CD14-positive monocyte (primary cell): ENCODE measurements around the gene EPM2A. TPM values are rescaled to one million over a fixed set of nuclear protein-coding genes. Genes with fewer than 3 reads are reported as not detected.

Source experiments
- DNase-seq, 3 donors: peaks; one replicate each; pipeline ENCODE4 v3.0.0-alpha.2; 2011 to 2022
- H2AFZ ChIP-seq: 2 replicates; pipeline ENCODE4 v1.6.0; 2012; ENCODE audit warnings: mild to moderate bottlenecking, low read depth, low read length, inconsistent platforms; ENCODE audit not compliant: insufficient read depth, poor library complexity, severe bottlenecking
- H3K27ac ChIP-seq, 2 donors: 1 replicate in 1 of 2; 2 replicates in 1 of 2; pipeline ENCODE4 v1.5.1; 2012 to 2013; ENCODE audit warnings: low read length in 2 of 2, control low read depth in 1 of 2, inconsistent platforms in 1 of 2, low read depth in 1 of 2, mild to moderate bottlenecking in 1 of 2
- H3K27me3 ChIP-seq, 2 donors: one replicate each; pipeline versions ENCODE4 v1.6.0 to v1.6.1; 2011 to 2013; ENCODE audit warnings: low read length in 2 of 2; ENCODE audit not compliant: control insufficient read depth in 2 of 2, insufficient read depth in 2 of 2
- H3K36me3 ChIP-seq, 2 donors: replicated peaks in 1 of 2; 1 replicate in 1 of 2; 2 replicates in 1 of 2; pipeline versions ENCODE4 v1.5.1 to v1.6.1; 2012 to 2013; ENCODE audit warnings: low read length in 2 of 2, control low read depth in 1 of 2, inconsistent platforms in 1 of 2, mild to moderate bottlenecking in 1 of 2; ENCODE audit not compliant: insufficient read depth in 2 of 2, control insufficient read depth in 1 of 2
- H3K4me1 ChIP-seq, 2 donors: 1 replicate in 1 of 2; 2 replicates in 1 of 2; pipeline versions ENCODE4 v1.5.1 to v1.6.1; 2012 to 2013; ENCODE audit warnings: low read length in 2 of 2, control low read depth in 1 of 2, inconsistent platforms in 1 of 2, mild to moderate bottlenecking in 1 of 2, moderate library complexity in 1 of 2; ENCODE audit not compliant: insufficient read depth in 2 of 2, control insufficient read depth in 1 of 2
- H3K4me2 ChIP-seq: replicated peaks from 2 replicates; pipeline ENCODE3; 2012; ENCODE audit warnings: low read length, moderate library complexity, mild to moderate bottlenecking; ENCODE audit not compliant: poor library complexity, severe bottlenecking; ENCODE audit errors: extremely low read depth
- H3K4me3 ChIP-seq, 3 experiments: fragments of 200-600 bp in 1 of 3; sonication (generic) in 1 of 3; replicated peaks in 1 of 3; 1 replicate in 2 of 3; 2 replicates in 1 of 3; pipeline ENCODE4 v1.5.1; 2011 to 2013; ENCODE audit warnings: low read length in 3 of 3, mild to moderate bottlenecking in 3 of 3, control low read depth in 2 of 3, low read depth in 2 of 3, inconsistent platforms in 1 of 3, moderate library complexity in 1 of 3
- H3K79me2 ChIP-seq: 2 replicates; pipeline ENCODE4 v1.6.0; 2012; ENCODE audit warnings: mild to moderate bottlenecking, control low read depth, inconsistent platforms, low read length, moderate library complexity; ENCODE audit not compliant: insufficient read depth
- H3K9ac ChIP-seq: 2 replicates; pipeline ENCODE4 v1.6.0; 2017; ENCODE audit warnings: low read length, mild to moderate bottlenecking; ENCODE audit not compliant: insufficient read depth, poor library complexity, severe bottlenecking
- H3K9me3 ChIP-seq, 2 donors: replicated peaks in 1 of 2; 1 replicate in 1 of 2; 2 replicates in 1 of 2; pipeline versions ENCODE4 v1.5.1 to v1.6.1; 2012 to 2013; ENCODE audit warnings: low read length in 2 of 2, control low read depth in 1 of 2; ENCODE audit not compliant: control insufficient read depth in 1 of 2, insufficient read depth in 1 of 2
- H4K20me1 ChIP-seq: 2 replicates; pipeline ENCODE4 v1.6.0; 2012; ENCODE audit warnings: mild to moderate bottlenecking, low read length, control low read depth, moderate library complexity; ENCODE audit not compliant: insufficient read depth
- H3K27ac Mint-ChIP-seq, 7 donors: one replicate each; pipeline ENCODE4 v1.8.0; 2020; ENCODE audit warnings: mild to moderate bottlenecking in 7 of 7, mixed read lengths in 7 of 7, moderate library complexity in 6 of 7, inconsistent platforms in 2 of 7
- H3K27me3 Mint-ChIP-seq, 3 donors: one replicate each; pipeline ENCODE4 v1.8.0; 2021 to 2022; ENCODE audit warnings: low read depth in 3 of 3, mild to moderate bottlenecking in 3 of 3, mixed read lengths in 3 of 3, moderate library complexity in 3 of 3, inconsistent platforms in 1 of 3
- H3K36me3 Mint-ChIP-seq, 2 donors: one replicate each; pipeline ENCODE4 v1.8.0; 2020; ENCODE audit warnings: mixed read lengths in 2 of 2, inconsistent platforms in 1 of 2, mild to moderate bottlenecking in 1 of 2
- H3K4me1 Mint-ChIP-seq: one replicate; pipeline ENCODE4 v1.8.0; 2020; ENCODE audit warnings: mild to moderate bottlenecking, mixed read lengths
- H3K4me3 Mint-ChIP-seq, 2 donors: one replicate each; pipeline ENCODE4 v1.8.0; 2020; ENCODE audit warnings: mild to moderate bottlenecking in 2 of 2, mixed read lengths in 2 of 2, moderate library complexity in 1 of 2
- H3K9me3 Mint-ChIP-seq, 7 donors: one replicate each; pipeline ENCODE4 v1.8.0; 2020 to 2022; ENCODE audit warnings: mixed read lengths in 7 of 7, mild to moderate bottlenecking in 6 of 7, moderate library complexity in 6 of 7, inconsistent platforms in 2 of 7
- WGBS: methylation state at CpG from one replicate; pipeline ENCODE4 v1.1.5; 2013; ENCODE audit warnings: missing lambda C conversion rate; ENCODE audit not compliant: insufficient coverage; 5-methylcytosine and 5-hydroxymethylcytosine counted together
- intact Hi-C, 2 donors: fragments of 100-400 bp; cut with micrococcal nuclease; formaldehyde crosslinking; loops; one replicate each; pipeline versions ENCODE4 v1.15.0 to v1.15.1; 2023
- polyA plus RNA-seq, 3 donors: library from polyadenylated mRNA; depleted of rRNA in 1 of 3; unstranded in 2 of 3; stranded (reverse) in 1 of 3; fragments of 300-500 nt in 2 of 3; fragments of >200 nt in 1 of 3; fragmentation: Illumina TruSeq in 2 of 3; gene quantifications; 1 replicate in 2 of 3; 2 replicates in 1 of 3; pipeline ENCODE4 v1.2.3, GENCODE V29; 2012 to 2021
- TF ChIP-seq, protein P1 (sequence below): fragments of 200-600 bp; IDR thresholded peaks from one replicate; pipeline ENCODE4 v1.8.0; 2022; ENCODE audit warnings: antibody characterized with exemption, mild to moderate bottlenecking

Gene EPM2A
- polyA plus RNA-seq, 3 donors, result 2.5 to 4.1 (median 3.2) TPM

GRCh38 chr6:145601397-145601796, 133.9 kb downstream of the EPM2A start:
- intact Hi-C loops, result no loop called here
- H3K36me3 ChIP-seq, result no peaks in the 10 kb centered on the region
- H3K27me3 ChIP-seq, result no peaks in the 10 kb centered on the region
- Mint-ChIP-seq H3K4me3 (no peak overlapping the region), H3K27me3 (no peaks in the 10 kb centered on the region), H3K27ac (no peak overlapping the region), H3K4me1 (no peaks in the 10 kb centered on the region), H3K36me3 (no peaks in the 10 kb centered on the region), H3K9me3 (peaks cover 0 to 15% (median 3%) of the 10 kb centered on the region in 7 donors)
- DNase-seq, result no peak
- no peak overlapping the region for H2AFZ ChIP-seq
- no peak overlapping the region for H3K4me2 ChIP-seq
- H3K27ac ChIP-seq, result no peak overlapping the region
- no CpG with 5 or more reads among the region's 2 CpGs for WGBS
- no peak overlapping the region for H3K9ac ChIP-seq
- H3K4me3 ChIP-seq, result no peak overlapping the region
- H3K79me2 ChIP-seq, result no peaks in the 10 kb centered on the region
- H3K9me3 ChIP-seq, result no peaks in the 10 kb centered on the region
- TF ChIP-seq, protein P1, sequence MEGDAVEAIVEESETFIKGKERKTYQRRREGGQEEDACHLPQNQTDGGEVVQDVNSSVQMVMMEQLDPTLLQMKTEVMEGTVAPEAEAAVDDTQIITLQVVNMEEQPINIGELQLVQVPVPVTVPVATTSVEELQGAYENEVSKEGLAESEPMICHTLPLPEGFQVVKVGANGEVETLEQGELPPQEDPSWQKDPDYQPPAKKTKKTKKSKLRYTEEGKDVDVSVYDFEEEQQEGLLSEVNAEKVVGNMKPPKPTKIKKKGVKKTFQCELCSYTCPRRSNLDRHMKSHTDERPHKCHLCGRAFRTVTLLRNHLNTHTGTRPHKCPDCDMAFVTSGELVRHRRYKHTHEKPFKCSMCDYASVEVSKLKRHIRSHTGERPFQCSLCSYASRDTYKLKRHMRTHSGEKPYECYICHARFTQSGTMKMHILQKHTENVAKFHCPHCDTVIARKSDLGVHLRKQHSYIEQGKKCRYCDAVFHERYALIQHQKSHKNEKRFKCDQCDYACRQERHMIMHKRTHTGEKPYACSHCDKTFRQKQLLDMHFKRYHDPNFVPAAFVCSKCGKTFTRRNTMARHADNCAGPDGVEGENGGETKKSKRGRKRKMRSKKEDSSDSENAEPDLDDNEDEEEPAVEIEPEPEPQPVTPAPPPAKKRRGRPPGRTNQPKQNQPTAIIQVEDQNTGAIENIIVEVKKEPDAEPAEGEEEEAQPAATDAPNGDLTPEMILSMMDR, result no peak
- no peaks in the 10 kb centered on the region for H3K4me1 ChIP-seq
- no peaks in the 10 kb centered on the region for H4K20me1 ChIP-seq

DNA sequence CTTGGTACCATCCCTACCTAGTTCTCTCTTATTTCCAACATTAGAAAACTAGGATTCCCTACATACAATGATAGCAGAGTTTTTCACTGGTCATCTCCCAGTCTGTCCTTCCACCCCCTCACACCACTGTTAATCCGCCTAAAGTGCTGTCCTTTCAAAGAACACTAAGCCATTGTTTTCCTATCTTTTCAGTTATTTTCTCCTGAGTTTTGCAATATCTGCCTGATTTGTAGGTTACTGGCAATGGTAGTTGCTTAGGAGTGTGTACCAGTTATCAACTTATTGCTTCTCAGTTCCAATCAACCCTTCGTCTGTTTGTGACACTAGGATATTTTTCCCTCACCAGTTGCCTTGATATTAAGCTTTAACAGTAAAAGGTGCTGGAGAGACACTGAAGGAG, 135.0 kb downstream of the EPM2A start:
- no peak overlapping the region for H3K9ac ChIP-seq
- H3K9me3 Mint-ChIP-seq, result peaks cover 0 to 15% (median 3%) of the 10 kb centered on the region in 7 donors
- no peaks in the 10 kb centered on the region for H3K4me1 ChIP-seq
- H3K27me3 Mint-ChIP-seq, result no peaks in the 10 kb centered on the region
- H3K27me3 ChIP-seq, result no peaks in the 10 kb centered on the region
- no peak overlapping the region for H3K4me2 ChIP-seq
- H3K36me3 Mint-ChIP-seq, result no peaks in the 10 kb centered on the region
- H3K36me3 ChIP-seq, result no peaks in the 10 kb centered on the region
- no peaks in the 10 kb centered on the region for H3K4me1 Mint-ChIP-seq
- no peaks in the 10 kb centered on the region for H3K9me3 ChIP-seq
- DNase-seq, result no peak
- H3K79me2 ChIP-seq, result no peaks in the 10 kb centered on the region
- H3K4me3 ChIP-seq, result no peak overlapping the region
- H3K4me3 Mint-ChIP-seq, result no peak overlapping the region
- H4K20me1 ChIP-seq, result no peaks in the 10 kb centered on the region
- H3K27ac Mint-ChIP-seq, result no peak overlapping the region
- intact Hi-C loops, result no loop called here
- WGBS, result 100% methylated on average over 1 of the region's 2 CpGs
- H3K27ac ChIP-seq, result no peak overlapping the region
- H2AFZ ChIP-seq, result no peak overlapping the region
- TF ChIP-seq, protein P1, result no peak
